Transverse colon (tissue), 4 donors: ENCODE results near the gene STAT2. TPM values are rescaled to one million over a fixed set of nuclear protein-coding genes. Genes with fewer than 3 reads are reported as not detected.

Experiments
- DNase-seq: peaks from one replicate; pipeline ENCODE4 v3.0.0-alpha.2; 2019
- H3K27ac ChIP-seq, 4 donors: fragments of 200-600 bp; sonication (generic); 2 replicates each; pipeline ENCODE4 v1.5.1; 2016 to 2018; ENCODE audit warnings: inconsistent platforms in 4 of 4
- H3K27me3 ChIP-seq: fragments of 200-600 bp; sonication (generic); 2 replicates; pipeline ENCODE4 v1.5.1; 2017; ENCODE audit warnings: inconsistent platforms
- H3K36me3 ChIP-seq, 4 donors: fragments of 200-600 bp; sonication (generic); 2 replicates each; pipeline ENCODE4 v1.5.1; 2017 to 2019; ENCODE audit warnings: inconsistent platforms in 4 of 4
- H3K4me1 ChIP-seq, 4 donors: fragments of 200-600 bp; sonication (generic); 2 replicates each; pipeline ENCODE4 v1.5.1; 2017 to 2020; ENCODE audit warnings: inconsistent platforms in 4 of 4
- H3K4me3 ChIP-seq, 4 donors: fragments of 200-600 bp; sonication (generic); 1 replicate in 1 of 4; 2 replicates in 3 of 4; pipeline versions ENCODE4 v1.5.1 to v1.6.1; 2017 to 2019; ENCODE audit warnings: inconsistent platforms in 4 of 4
- H3K9me3 ChIP-seq, 2 donors: fragments of 200-600 bp; sonication (generic); 2 replicates each; pipeline ENCODE4 v1.5.1; 2017 to 2019; ENCODE audit warnings: inconsistent platforms in 2 of 2
- EP300 ChIP-seq: sonication (generic); formaldehyde crosslinking; IDR thresholded peaks from one replicate; pipeline ENCODE4 v1.6.1; 2017; ENCODE audit warnings: antibody characterized with exemption, low read depth
- POLR2A ChIP-seq: fragments of 450-650 bp; IDR thresholded peaks from one replicate; pipeline ENCODE4 v1.6.1; 2016; ENCODE audit warnings: antibody characterized with exemption, mild to moderate bottlenecking, moderate library complexity
- POLR2AphosphoS5 ChIP-seq, 3 donors: sonication (generic); formaldehyde crosslinking; IDR thresholded peaks; one replicate each; pipeline ENCODE4 v1.6.1; 2016; ENCODE audit warnings: antibody characterized with exemption in 3 of 3
- WGBS, 2 donors: methylation state at CpG; one replicate each; pipeline ENCODE4 v1.1.5; 2018; ENCODE audit warnings: low coverage in 1 of 2; 5-methylcytosine and 5-hydroxymethylcytosine counted together
- in situ Hi-C, 4 donors: fragments of 200-750 bp; cut with MboI; loops; one replicate each; pipeline versions ENCODE4 v1.15.0 to v1.15.1; 2017; ENCODE audit warnings: low sequenced_read_pairs in 3 of 4, low pct_ligation_motif_present in 1 of 4, low pct_unique_long_range_greater_than_20kb in 1 of 4
- intact Hi-C: fragments of 100-400 bp; cut with DNase I; formaldehyde crosslinking; loops from one replicate; pipeline ENCODE4 v1.15.1; 2023; ENCODE audit warnings: low total_unique reads
- total RNA-seq, 4 donors: library from RNA; depleted of rRNA; stranded (reverse); fragments of >200 nt; gene quantifications; one replicate each; pipeline ENCODE4 v1.1.0, GENCODE V29; 2016
- TF ChIP-seq, protein P1 (sequence below), 5 experiments: fragments of 200-600 bp in 3 of 5; fragments of 450-650 bp in 2 of 5; sonication (generic) in 3 of 5; IDR thresholded peaks; 1 replicate in 2 of 5; 2 replicates in 3 of 5; pipeline ENCODE4 v1.5.1; 2016 to 2017; ENCODE audit warnings: antibody characterized with exemption in 5 of 5, inconsistent platforms in 3 of 5, mild to moderate bottlenecking in 2 of 5, moderate library complexity in 1 of 5

Gene STAT2
- total RNA-seq, 4 donors from 2014 or later, result 85.6 to 192 (median 115) TPM

GRCh38 chr12:56398324-56398723 is 38.4 kb upstream of the STAT2 start:
- no peak overlapping the region for H3K27ac ChIP-seq
- no peaks in the 10 kb centered on the region for H3K4me1 ChIP-seq
- H3K9me3 ChIP-seq, result no peaks in the 10 kb centered on the region
- H3K36me3 ChIP-seq, result no peaks in the 10 kb centered on the region
- TF ChIP-seq EP300, result no peak
- TF ChIP-seq POLR2A, result no peak
- TF ChIP-seq, protein P1, sequence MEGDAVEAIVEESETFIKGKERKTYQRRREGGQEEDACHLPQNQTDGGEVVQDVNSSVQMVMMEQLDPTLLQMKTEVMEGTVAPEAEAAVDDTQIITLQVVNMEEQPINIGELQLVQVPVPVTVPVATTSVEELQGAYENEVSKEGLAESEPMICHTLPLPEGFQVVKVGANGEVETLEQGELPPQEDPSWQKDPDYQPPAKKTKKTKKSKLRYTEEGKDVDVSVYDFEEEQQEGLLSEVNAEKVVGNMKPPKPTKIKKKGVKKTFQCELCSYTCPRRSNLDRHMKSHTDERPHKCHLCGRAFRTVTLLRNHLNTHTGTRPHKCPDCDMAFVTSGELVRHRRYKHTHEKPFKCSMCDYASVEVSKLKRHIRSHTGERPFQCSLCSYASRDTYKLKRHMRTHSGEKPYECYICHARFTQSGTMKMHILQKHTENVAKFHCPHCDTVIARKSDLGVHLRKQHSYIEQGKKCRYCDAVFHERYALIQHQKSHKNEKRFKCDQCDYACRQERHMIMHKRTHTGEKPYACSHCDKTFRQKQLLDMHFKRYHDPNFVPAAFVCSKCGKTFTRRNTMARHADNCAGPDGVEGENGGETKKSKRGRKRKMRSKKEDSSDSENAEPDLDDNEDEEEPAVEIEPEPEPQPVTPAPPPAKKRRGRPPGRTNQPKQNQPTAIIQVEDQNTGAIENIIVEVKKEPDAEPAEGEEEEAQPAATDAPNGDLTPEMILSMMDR (IDR thresholded peaks at IDR 0.05), result no peak
- TF ChIP-seq POLR2AphosphoS5 (IDR thresholded peaks at IDR 0.05), result no peak
- no peak for DNase-seq
- intact Hi-C loops, result no loop called here
- H3K4me3 ChIP-seq, result no peak overlapping the region
- no peaks in the 10 kb centered on the region for H3K27me3 ChIP-seq
- in situ Hi-C loops, result no loop called here

DNA sequence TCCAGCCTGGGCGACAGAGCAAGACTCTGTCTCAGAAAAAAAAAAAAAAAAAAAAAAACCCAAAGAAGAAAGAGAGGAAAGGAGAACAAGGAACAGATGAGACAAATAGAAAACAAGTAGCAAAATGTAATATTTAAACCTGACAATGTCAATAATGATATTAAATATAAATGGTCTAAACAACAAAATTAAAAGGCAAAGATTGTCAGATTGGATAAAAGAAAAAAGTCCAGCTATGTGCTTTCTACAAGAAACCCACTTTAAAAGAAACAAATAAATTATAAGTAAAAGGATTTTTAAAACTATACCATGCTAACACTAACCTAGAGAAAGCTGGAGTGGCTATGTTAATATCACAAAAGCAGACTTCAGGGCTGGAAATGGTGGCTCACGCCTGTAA is 32.4 kb upstream of the STAT2 start:
- Histone ChIP-seq H3K27ac (no peak overlapping the region), H3K4me1 (no peaks in the 10 kb centered on the region), H3K36me3 (no peaks in the 10 kb centered on the region), H3K27me3 (no peaks in the 10 kb centered on the region), H3K9me3 (no peaks in the 10 kb centered on the region), H3K4me3 (no peak overlapping the region)
- intact Hi-C loops (no loop called here), in situ Hi-C loops (no loop called here)
- 84 to 93% methylated on average over 2 of the region's 2 CpGs for WGBS, 2 donors
- TF ChIP-seq POLR2AphosphoS5 (IDR thresholded peaks at IDR 0.05) (no peak), EP300 (no peak), POLR2A (no peak)
- TF ChIP-seq, protein P1 (IDR thresholded peaks at IDR 0.05), result no peak
- no peak for DNase-seq

GRCh38 chr12:56391721-56392120 is 31.8 kb upstream of the STAT2 start:
- H3K4me3 ChIP-seq, result no peak overlapping the region
- no peak for TF ChIP-seq POLR2AphosphoS5 (IDR thresholded peaks at IDR 0.05)
- H3K27me3 ChIP-seq, result no peaks in the 10 kb centered on the region
- no peaks in the 10 kb centered on the region for H3K36me3 ChIP-seq
- intact Hi-C loops (no loop called here), in situ Hi-C loops (no loop called here)
- DNase-seq, result no peak
- no peak overlapping the region for H3K27ac ChIP-seq
- H3K4me1 ChIP-seq, result no peaks in the 10 kb centered on the region
- WGBS, 2 donors, result 57 to 100% methylated on average over 1 of the region's 1 CpG
- H3K9me3 ChIP-seq, result no peaks in the 10 kb centered on the region

GRCh38 chr12:56389412-56389811 is 29.5 kb upstream of the STAT2 start:
- TF ChIP-seq EP300, result no peak
- 72 to 92% methylated on average over 4 to 5 of the region's 5 CpGs for WGBS, 2 donors
- H3K27ac ChIP-seq, result no peak overlapping the region
- in situ Hi-C loops, result no loop called here
- no peaks in the 10 kb centered on the region for H3K36me3 ChIP-seq
- no peaks in the 10 kb centered on the region for H3K4me1 ChIP-seq
- H3K9me3 ChIP-seq, result no peaks in the 10 kb centered on the region
- no peaks in the 10 kb centered on the region for H3K27me3 ChIP-seq
- H3K4me3 ChIP-seq, result no peak overlapping the region
- DNase-seq, result no peak
- intact Hi-C loops, result no loop called here

GRCh38 chr12:56387152-56387736 is 27.3 kb upstream of the STAT2 start:
- WGBS, 2 donors, result 58 to 70% methylated on average over 4 to 7 of the region's 7 CpGs
- in situ Hi-C loops (no loop called here), intact Hi-C loops (no loop called here)
- no peaks in the 10 kb centered on the region for H3K27me3 ChIP-seq
- H3K27ac ChIP-seq, result no peak overlapping the region
- DNase-seq, result no peak
- H3K9me3 ChIP-seq, result no peaks in the 10 kb centered on the region
- no peak overlapping the region for H3K4me3 ChIP-seq
- H3K4me1 ChIP-seq, result no peaks in the 10 kb centered on the region
- TF ChIP-seq POLR2A, result no peak
- TF ChIP-seq, protein P1 (IDR thresholded peaks at IDR 0.05), result no peak
- no peaks in the 10 kb centered on the region for H3K36me3 ChIP-seq
